K562 (cell line): Measurements from ENCODE around the gene CTIF. TPM values are rescaled to one million over a fixed set of nuclear protein-coding genes. Genes with fewer than 3 reads are reported as not detected.

Experiments
- BRF1 ChIP-seq: IDR thresholded peaks from 3 replicates; pipeline ENCODE4 v1.6.1; 2011; ENCODE audit warnings: borderline replicate concordance, mild to moderate bottlenecking; ENCODE audit not compliant: insufficient read length; ENCODE audit errors: extremely low read depth
- DMBX1 ChIP-seq: fragments of 250-450 bp; sonication (Bioruptor Pico); IDR thresholded peaks from 2 replicates; pipeline ENCODE4 v1.8.0; 2022; ENCODE audit warnings: inconsistent platforms, mild to moderate bottlenecking, moderate library complexity, borderline replicate concordance
- ESRRA ChIP-seq: fragments of 450-650 bp; IDR thresholded peaks from 2 replicates; pipeline ENCODE4 v1.6.1; 2014; ENCODE audit warnings: low read depth, mild to moderate bottlenecking, moderate library complexity, borderline replicate concordance
- ESRRB ChIP-seq: fragments of 250-450 bp; sonication (Bioruptor Pico); IDR thresholded peaks from 2 replicates; pipeline ENCODE4 v1.5.0; 2020; ENCODE audit warnings: mild to moderate bottlenecking, moderate library complexity, borderline replicate concordance
- EZH2 ChIP-seq: IDR thresholded peaks from 2 replicates; pipeline ENCODE4 v1.6.1; 2012; ENCODE audit warnings: low read depth, mild to moderate bottlenecking, inconsistent platforms, low read length, borderline replicate concordance
- GTF2F1 ChIP-seq: IDR thresholded peaks from 2 replicates; pipeline ENCODE4 v1.6.1; 2011; ENCODE audit warnings: low read depth, low read length, improper control_type of control experiment
- HSF4 ChIP-seq: fragments of 250-450 bp; sonication (Bioruptor Pico); IDR thresholded peaks from 2 replicates; pipeline ENCODE4 v2.1.2; 2022; ENCODE audit warnings: mild to moderate bottlenecking, moderate library complexity, borderline replicate concordance
- KAT7 ChIP-seq: sonication (generic); formaldehyde crosslinking; IDR thresholded peaks from 2 replicates; pipeline ENCODE4 v1.8.0; 2022; ENCODE audit warnings: missing genetic modification reagents, mild to moderate bottlenecking, borderline replicate concordance
- LCOR ChIP-seq: sonication (generic); formaldehyde crosslinking; IDR thresholded peaks from 2 replicates; pipeline ENCODE4 v1.8.0; 2022; ENCODE audit warnings: mild to moderate bottlenecking, missing genetic modification reagents
- MAFG ChIP-seq: fragments of 450-650 bp; conservative IDR thresholded peaks from 2 replicates; pipeline ENCODE4 v1.6.1; 2016; ENCODE audit warnings: missing genetic modification characterization, missing compliant biosample characterization
- MYC ChIP-seq, 2 experiments: fragments of 250-450 bp in 1 of 2; sonication (Bioruptor Pico) in 1 of 2; IDR thresholded peaks; 2 replicates each; pipeline versions ENCODE4 v1.5.1 to v1.6.1; 2012 to 2021; ENCODE audit warnings: low read depth in 2 of 2, borderline replicate concordance in 1 of 2, improper control_type of control experiment in 1 of 2, low read length in 1 of 2, mild to moderate bottlenecking in 1 of 2, moderate library complexity in 1 of 2
- OTX1 ChIP-seq: fragments of 450-650 bp; formaldehyde crosslinking; IDR thresholded peaks from 2 replicates; pipeline ENCODE4 v1.4.0; 2022; ENCODE audit warnings: mild to moderate bottlenecking
- RHOXF2B ChIP-seq: fragments of 250-450 bp; sonication (Bioruptor Pico); conservative IDR thresholded peaks from 2 replicates; pipeline ENCODE4 v1.5.1; 2021
- SAFB ChIP-seq: fragments of 200-400 bp; formaldehyde crosslinking; IDR thresholded peaks from 2 replicates; pipeline ENCODE4 v1.6.1; 2017; ENCODE audit warnings: low read depth, low read length, borderline replicate concordance
- ZBTB12 ChIP-seq: fragments of 250-450 bp; sonication (Bioruptor Pico); IDR thresholded peaks from 2 replicates; pipeline ENCODE4 v1.4.0; 2020
- ZNF592 ChIP-seq: fragments of 450-650 bp; IDR thresholded peaks from 2 replicates; pipeline ENCODE4 v1.6.1; 2017; ENCODE audit warnings: antibody characterized with exemption, mild to moderate bottlenecking
- polyA plus RNA-seq, 8 experiments: library from polyadenylated mRNA; depleted of rRNA in 4 of 8; stranded (reverse) in 5 of 8; unstranded in 3 of 8; fragments of >200 nt; fragmentation: Nextera tagmentation in 2 of 8; fragmentation: Illumina TruSeq in 1 of 8; extraction: Ambion mirVana in 2 of 8; extraction: Trizol in 1 of 8; gene quantifications; 2 replicates each; pipeline versions ENCODE4 v1.2.1 to v1.2.3, GENCODE V29; 2011 to 2014; ENCODE audit warnings: inconsistent platforms in 1 of 8, missing spikeins in 1 of 8
- total RNA-seq, 7 experiments: library from RNA; depleted of rRNA in 6 of 7; stranded (reverse); fragments of >200 nt in 6 of 7; fragmentation: Illumina TruSeq in 2 of 7; extraction: Trizol in 2 of 7; gene quantifications; 2 replicates each; pipeline versions ENCODE4 v1.2.1 to v1.2.3, GENCODE V29; 2011 to 2021; ENCODE audit warnings: low replicate concordance in 1 of 7
- TF ChIP-seq, protein P1 (sequence below): fragments of 250-450 bp; sonication (Bioruptor Pico); IDR thresholded peaks from 2 replicates; pipeline ENCODE4 v1.8.0; 2021; ENCODE audit warnings: moderate library complexity, mild to moderate bottlenecking, inconsistent platforms
- TF ChIP-seq, protein P2 (sequence below): sonication (generic); formaldehyde crosslinking; IDR thresholded peaks from 2 replicates; pipeline ENCODE4 v1.5.0; 2020; ENCODE audit warnings: missing genetic modification reagents
- TF ChIP-seq, protein P3 (sequence below): sonication (generic); IDR thresholded peaks from 2 replicates; pipeline ENCODE4 v1.6.1; 2016

Gene CTIF
- total and polyA plus RNA-seq, 9 of the 15 experiments (the other 6 are each of a cell fraction or from before 2014, with no cell fraction given): 0.17 to 11.5 (median 2.2) TPM

- TF ChIP-seq ZBTB12 (CRISPR knock-in tag): peak; percentile 22; the same call in 1 of the 2 replicates
- peak; percentile 91 for TF ChIP-seq MYC (IDR thresholded peaks at IDR 0.05; ENCODE audit: low read depth, low read length)
- TF ChIP-seq MYC (CRISPR knock-in tag; IDR thresholded peaks at IDR 0.05; ENCODE audit: borderline replicate concordance, low read depth): no peak
- TF ChIP-seq ZNF592: no peak; the same call in 1 of the 2 replicates
- TF ChIP-seq MAFG (tag): no peak
- no peak for TF ChIP-seq KAT7
- TF ChIP-seq EZH2: no peak
- no peak for TF ChIP-seq SAFB
- TF ChIP-seq ESRRA: peak; percentile 80
- no peak for TF ChIP-seq HSF4 (CRISPR knock-in tag)
- no peak for TF ChIP-seq RHOXF2B (CRISPR knock-in tag)
- no peak for TF ChIP-seq LCOR (CRISPR knock-in tag)
- peak; percentile 85 for TF ChIP-seq DMBX1 (CRISPR knock-in tag)
- TF ChIP-seq BRF1: no peak
- TF ChIP-seq, protein P1, sequence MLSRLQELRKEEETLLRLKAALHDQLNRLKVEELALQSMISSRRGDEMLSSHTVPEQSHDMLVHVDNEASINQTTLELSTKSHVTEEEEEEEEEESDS: no peak
- no peak for TF ChIP-seq ESRRB (CRISPR knock-in tag)
- no peak for TF ChIP-seq OTX1 (CRISPR knock-in tag)
- no peak for TF ChIP-seq GTF2F1
- TF ChIP-seq, protein P2, sequence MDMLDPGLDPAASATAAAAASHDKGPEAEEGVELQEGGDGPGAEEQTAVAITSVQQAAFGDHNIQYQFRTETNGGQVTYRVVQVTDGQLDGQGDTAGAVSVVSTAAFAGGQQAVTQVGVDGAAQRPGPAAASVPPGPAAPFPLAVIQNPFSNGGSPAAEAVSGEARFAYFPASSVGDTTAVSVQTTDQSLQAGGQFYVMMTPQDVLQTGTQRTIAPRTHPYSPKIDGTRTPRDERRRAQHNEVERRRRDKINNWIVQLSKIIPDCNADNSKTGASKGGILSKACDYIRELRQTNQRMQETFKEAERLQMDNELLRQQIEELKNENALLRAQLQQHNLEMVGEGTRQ (CRISPR knock-in tag): peak; percentile 63
- TF ChIP-seq, protein P3, sequence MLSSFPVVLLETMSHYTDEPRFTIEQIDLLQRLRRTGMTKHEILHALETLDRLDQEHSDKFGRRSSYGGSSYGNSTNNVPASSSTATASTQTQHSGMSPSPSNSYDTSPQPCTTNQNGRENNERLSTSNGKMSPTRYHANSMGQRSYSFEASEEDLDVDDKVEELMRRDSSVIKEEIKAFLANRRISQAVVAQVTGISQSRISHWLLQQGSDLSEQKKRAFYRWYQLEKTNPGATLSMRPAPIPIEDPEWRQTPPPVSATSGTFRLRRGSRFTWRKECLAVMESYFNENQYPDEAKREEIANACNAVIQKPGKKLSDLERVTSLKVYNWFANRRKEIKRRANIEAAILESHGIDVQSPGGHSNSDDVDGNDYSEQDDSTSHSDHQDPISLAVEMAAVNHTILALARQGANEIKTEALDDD: peak; percentile 45; the same call in 1 of the 2 replicates
These were observed 242.5 kb downstream of the CTIF start (continued) for GRCh38 chr18:48781163-48781987.
